K562 (cell line): ENCODE measurements around the gene HNF4A. TPM values are rescaled to one million over a fixed set of nuclear protein-coding genes. Genes with fewer than 3 reads are reported as not detected.

ENCODE experiments used
- ESRRA ChIP-seq: fragments of 450-650 bp; IDR thresholded peaks from 2 replicates; pipeline ENCODE4 v1.6.1; 2014; ENCODE audit warnings: low read depth, mild to moderate bottlenecking, moderate library complexity, borderline replicate concordance
- MGA ChIP-seq: fragments of 450-650 bp; IDR thresholded peaks from 2 replicates; pipeline ENCODE4 v1.6.1; 2016; ENCODE audit warnings: mild to moderate bottlenecking, moderate library complexity
- NFXL1 ChIP-seq: fragments of 450-650 bp; formaldehyde crosslinking; IDR thresholded peaks from 2 replicates; pipeline ENCODE4 v1.4.0; 2021; ENCODE audit warnings: mild to moderate bottlenecking
- OTX1 ChIP-seq: fragments of 450-650 bp; formaldehyde crosslinking; IDR thresholded peaks from 2 replicates; pipeline ENCODE4 v1.4.0; 2022; ENCODE audit warnings: mild to moderate bottlenecking
- SMAD1 ChIP-seq: fragments of 150-350 bp; IDR thresholded peaks from 2 replicates; pipeline ENCODE4 v1.6.1; 2014; ENCODE audit warnings: low read length, low read depth; ENCODE audit not compliant: partially characterized antibody
- ZNF175 ChIP-seq: fragments of 200-800 bp; sonication (Bioruptor generic); IDR thresholded peaks from 2 replicates; pipeline ENCODE4 v1.6.1; 2016; ENCODE audit warnings: low read depth, mild to moderate bottlenecking, missing genetic modification characterization, missing compliant biosample characterization
- polyA plus RNA-seq, 8 experiments: library from polyadenylated mRNA; depleted of rRNA in 4 of 8; stranded (reverse) in 5 of 8; unstranded in 3 of 8; fragments of >200 nt; fragmentation: Nextera tagmentation in 2 of 8; fragmentation: Illumina TruSeq in 1 of 8; extraction: Ambion mirVana in 2 of 8; extraction: Trizol in 1 of 8; gene quantifications; 2 replicates each; pipeline versions ENCODE4 v1.2.1 to v1.2.3, GENCODE V29; 2011 to 2014; ENCODE audit warnings: inconsistent platforms in 1 of 8, missing spikeins in 1 of 8
- total RNA-seq, 7 experiments: library from RNA; depleted of rRNA in 6 of 7; stranded (reverse); fragments of >200 nt in 6 of 7; fragmentation: Illumina TruSeq in 2 of 7; extraction: Trizol in 2 of 7; gene quantifications; 2 replicates each; pipeline versions ENCODE4 v1.2.1 to v1.2.3, GENCODE V29; 2011 to 2021; ENCODE audit warnings: low replicate concordance in 1 of 7
- TF ChIP-seq, protein P1 (sequence below): fragments of 450-650 bp; IDR thresholded peaks from 2 replicates; pipeline ENCODE4 v1.6.1; 2017; ENCODE audit warnings: antibody characterized with exemption, mild to moderate bottlenecking
- TF ChIP-seq, protein P2 (sequence below), 2 experiments: IDR thresholded peaks; 2 replicates each; pipeline ENCODE4 v1.6.1; 2012; ENCODE audit warnings: improper control_type of control experiment in 2 of 2, low read depth in 2 of 2, low read length in 2 of 2, borderline replicate concordance in 1 of 2

The HNF4A gene
- total and polyA plus RNA-seq, 9 of the 15 experiments (the other 6 are each of a cell fraction or from before 2014, with no cell fraction given): 0.03 to 0.27 (median 0.08) TPM; not detected in 5

GRCh38 chr20:44418069-44418905 is 62.8 kb downstream of the HNF4A start (continued):
- TF ChIP-seq MGA: peak; percentile 77
- TF ChIP-seq SMAD1: no peak
- TF ChIP-seq OTX1 (CRISPR knock-in tag): no peak
- TF ChIP-seq ESRRA: peak; percentile 96
- TF ChIP-seq NFXL1 (CRISPR knock-in tag): no peak
- TF ChIP-seq, protein P1, sequence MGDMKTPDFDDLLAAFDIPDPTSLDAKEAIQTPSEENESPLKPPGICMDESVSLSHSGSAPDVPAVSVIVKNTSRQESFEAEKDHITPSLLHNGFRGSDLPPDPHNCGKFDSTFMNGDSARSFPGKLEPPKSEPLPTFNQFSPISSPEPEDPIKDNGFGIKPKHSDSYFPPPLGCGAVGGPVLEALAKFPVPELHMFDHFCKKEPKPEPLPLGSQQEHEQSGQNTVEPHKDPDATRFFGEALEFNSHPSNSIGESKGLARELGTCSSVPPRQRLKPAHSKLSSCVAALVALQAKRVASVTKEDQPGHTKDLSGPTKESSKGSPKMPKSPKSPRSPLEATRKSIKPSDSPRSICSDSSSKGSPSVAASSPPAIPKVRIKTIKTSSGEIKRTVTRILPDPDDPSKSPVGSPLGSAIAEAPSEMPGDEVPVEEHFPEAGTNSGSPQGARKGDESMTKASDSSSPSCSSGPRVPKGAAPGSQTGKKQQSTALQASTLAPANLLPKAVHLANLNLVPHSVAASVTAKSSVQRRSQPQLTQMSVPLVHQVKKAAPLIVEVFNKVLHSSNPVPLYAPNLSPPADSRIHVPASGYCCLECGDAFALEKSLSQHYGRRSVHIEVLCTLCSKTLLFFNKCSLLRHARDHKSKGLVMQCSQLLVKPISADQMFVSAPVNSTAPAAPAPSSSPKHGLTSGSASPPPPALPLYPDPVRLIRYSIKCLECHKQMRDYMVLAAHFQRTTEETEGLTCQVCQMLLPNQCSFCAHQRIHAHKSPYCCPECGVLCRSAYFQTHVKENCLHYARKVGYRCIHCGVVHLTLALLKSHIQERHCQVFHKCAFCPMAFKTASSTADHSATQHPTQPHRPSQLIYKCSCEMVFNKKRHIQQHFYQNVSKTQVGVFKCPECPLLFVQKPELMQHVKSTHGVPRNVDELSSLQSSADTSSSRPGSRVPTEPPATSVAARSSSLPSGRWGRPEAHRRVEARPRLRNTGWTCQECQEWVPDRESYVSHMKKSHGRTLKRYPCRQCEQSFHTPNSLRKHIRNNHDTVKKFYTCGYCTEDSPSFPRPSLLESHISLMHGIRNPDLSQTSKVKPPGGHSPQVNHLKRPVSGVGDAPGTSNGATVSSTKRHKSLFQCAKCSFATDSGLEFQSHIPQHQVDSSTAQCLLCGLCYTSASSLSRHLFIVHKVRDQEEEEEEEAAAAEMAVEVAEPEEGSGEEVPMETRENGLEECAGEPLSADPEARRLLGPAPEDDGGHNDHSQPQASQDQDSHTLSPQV: no peak
- TF ChIP-seq, protein P2, sequence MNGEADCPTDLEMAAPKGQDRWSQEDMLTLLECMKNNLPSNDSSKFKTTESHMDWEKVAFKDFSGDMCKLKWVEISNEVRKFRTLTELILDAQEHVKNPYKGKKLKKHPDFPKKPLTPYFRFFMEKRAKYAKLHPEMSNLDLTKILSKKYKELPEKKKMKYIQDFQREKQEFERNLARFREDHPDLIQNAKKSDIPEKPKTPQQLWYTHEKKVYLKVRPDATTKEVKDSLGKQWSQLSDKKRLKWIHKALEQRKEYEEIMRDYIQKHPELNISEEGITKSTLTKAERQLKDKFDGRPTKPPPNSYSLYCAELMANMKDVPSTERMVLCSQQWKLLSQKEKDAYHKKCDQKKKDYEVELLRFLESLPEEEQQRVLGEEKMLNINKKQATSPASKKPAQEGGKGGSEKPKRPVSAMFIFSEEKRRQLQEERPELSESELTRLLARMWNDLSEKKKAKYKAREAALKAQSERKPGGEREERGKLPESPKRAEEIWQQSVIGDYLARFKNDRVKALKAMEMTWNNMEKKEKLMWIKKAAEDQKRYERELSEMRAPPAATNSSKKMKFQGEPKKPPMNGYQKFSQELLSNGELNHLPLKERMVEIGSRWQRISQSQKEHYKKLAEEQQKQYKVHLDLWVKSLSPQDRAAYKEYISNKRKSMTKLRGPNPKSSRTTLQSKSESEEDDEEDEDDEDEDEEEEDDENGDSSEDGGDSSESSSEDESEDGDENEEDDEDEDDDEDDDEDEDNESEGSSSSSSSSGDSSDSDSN (IDR thresholded peaks at IDR 0.05; ENCODE audit: borderline replicate concordance in 1 of 2, low read depth in 2 of 2, low read length in 2 of 2): no peak
- peak; percentile 90 for TF ChIP-seq ZNF175 (CRISPR knock-in tag)
